Adrenal gland (tissue), 12 donors: ENCODE data around the gene INPP4A. TPM values are rescaled to one million over a fixed set of nuclear protein-coding genes. Genes with fewer than 3 reads are reported as not detected.

Experiments used
- DNase-seq, 7 donors: peaks; one replicate each; pipeline ENCODE4 v3.0.0-alpha.2; 2019 to 2020
- H3K27ac ChIP-seq, 5 donors: fragments of 200-600 bp; sonication (generic) in 4 of 5; 1 replicate in 3 of 5; 2 replicates in 2 of 5; pipeline versions ENCODE4 v1.5.1 to v1.8.0; 2016 to 2020; ENCODE audit warnings: mild to moderate bottlenecking in 1 of 5
- H3K27me3 ChIP-seq: fragments of 200-600 bp; 2 replicates; pipeline ENCODE4 v1.8.0; 2021
- H3K36me3 ChIP-seq, 2 donors: fragments of 200-600 bp; replicated peaks in 1 of 2; 1 replicate in 1 of 2; 2 replicates in 1 of 2; pipeline versions ENCODE4 v1.5.1 to v1.8.0; 2018 to 2022
- H3K4me1 ChIP-seq, 2 donors: fragments of 200-600 bp; replicated peaks in 1 of 2; 1 replicate in 1 of 2; 2 replicates in 1 of 2; pipeline versions ENCODE4 v1.5.1 to v1.8.0; 2018 to 2021
- H3K4me3 ChIP-seq, 4 donors: fragments of 200-600 bp; sonication (generic) in 3 of 4; one replicate each; pipeline ENCODE4 v1.5.1; 2016 to 2018
- H3K9me3 ChIP-seq, 3 donors: fragments of 200-600 bp; sonication (generic) in 1 of 3; replicated peaks in 1 of 3; 1 replicate in 2 of 3; 2 replicates in 1 of 3; pipeline versions ENCODE4 v1.5.1 to v1.8.0; 2016 to 2021
- POLR2A ChIP-seq, 2 donors: fragments of 450-650 bp; IDR thresholded peaks; one replicate each; pipeline ENCODE4 v1.6.1; 2017; ENCODE audit warnings: antibody characterized with exemption in 2 of 2, mild to moderate bottlenecking in 2 of 2, moderate library complexity in 1 of 2
- WGBS, 4 donors: extraction: QIAGEN DNeasy Blood & Tissue Kit in 2 of 4; methylation state at CpG; one replicate each; pipeline versions ENCODE4 v1.1.5 to v1.1.7; 2013 to 2017; 5-methylcytosine and 5-hydroxymethylcytosine counted together
- intact Hi-C, 2 donors: fragments of 100-400 bp; cut with DNase I; formaldehyde crosslinking; loops; one replicate each; pipeline versions ENCODE4 v1.14.1 to v1.15.0; 2022 to 2023
- polyA plus RNA-seq, 3 donors: library from polyadenylated mRNA; stranded (reverse); fragments of 200-250 nt in 2 of 3; fragments of 350-450 nt in 1 of 3; fragmentation: Illumina TruSeq in 1 of 3; extraction: RNeasy Lipid Tissue Mini Kit (QIAGEN cat#74804) in 1 of 3; gene quantifications; one replicate each; pipeline ENCODE4 v1.2.3, GENCODE V29; 2013 to 2014
- total RNA-seq, 9 donors: library from RNA; depleted of rRNA in 4 of 9; stranded (reverse); fragments of >200 nt in 4 of 9; fragments of 120-200 nt in 1 of 9; fragmentation: NEBNext Ultra II Directional in 1 of 9; extraction: Animal tissue kit (Norgen Biotek cat#: 25700) in 1 of 9; gene quantifications; one replicate each; pipeline versions ENCODE4 v1.1.0 to v1.2.4, GENCODE V29; 2013 to 2023
- TF ChIP-seq, protein P1 (sequence below), 6 experiments: fragments of 450-650 bp in 4 of 6; fragments of 200-600 bp in 2 of 6; sonication (generic) in 1 of 6; IDR thresholded peaks; 1 replicate in 5 of 6; 2 replicates in 1 of 6; pipeline versions ENCODE4 v1.5.1 to v1.8.0; 2016 to 2021; ENCODE audit warnings: antibody characterized with exemption in 6 of 6, mild to moderate bottlenecking in 2 of 6, moderate library complexity in 1 of 6
- donor health status: healthy with polysubstance abuse.
- donor health status: Bipolar disorder and iron deficiency.
- donor health status: DM: yes; HTN: yes; CAD: no.
- donor health status: DM: no; HTN: no; CAD: no.
- donor health status: DM: no; HTN: no; CAD: no.
- donor health status: DM: yes; HTN: yes; CAD: no.

INPP4A gene
- total and polyA plus RNA-seq, 12 donors = 8.8 to 40.5 (median 27.3) TPM

GRCh38 chr2:98458207-98458606 is 13.5 kb downstream of the INPP4A start:
- DNase-seq = peak in 1 of 7 donors; percentile 4
- Histone ChIP-seq H3K27ac (no peak overlapping the region), H3K27me3 (no peaks in the 10 kb centered on the region), H3K4me3 (no peak overlapping the region), H3K9me3 (no peaks in the 10 kb centered on the region), H3K36me3 (no peaks in the 10 kb centered on the region), H3K4me1 (peaks cover 10 to 59% of the 10 kb centered on the region in 2 donors)
- intact Hi-C loops = no loop called here
- TF ChIP-seq, protein P1, sequence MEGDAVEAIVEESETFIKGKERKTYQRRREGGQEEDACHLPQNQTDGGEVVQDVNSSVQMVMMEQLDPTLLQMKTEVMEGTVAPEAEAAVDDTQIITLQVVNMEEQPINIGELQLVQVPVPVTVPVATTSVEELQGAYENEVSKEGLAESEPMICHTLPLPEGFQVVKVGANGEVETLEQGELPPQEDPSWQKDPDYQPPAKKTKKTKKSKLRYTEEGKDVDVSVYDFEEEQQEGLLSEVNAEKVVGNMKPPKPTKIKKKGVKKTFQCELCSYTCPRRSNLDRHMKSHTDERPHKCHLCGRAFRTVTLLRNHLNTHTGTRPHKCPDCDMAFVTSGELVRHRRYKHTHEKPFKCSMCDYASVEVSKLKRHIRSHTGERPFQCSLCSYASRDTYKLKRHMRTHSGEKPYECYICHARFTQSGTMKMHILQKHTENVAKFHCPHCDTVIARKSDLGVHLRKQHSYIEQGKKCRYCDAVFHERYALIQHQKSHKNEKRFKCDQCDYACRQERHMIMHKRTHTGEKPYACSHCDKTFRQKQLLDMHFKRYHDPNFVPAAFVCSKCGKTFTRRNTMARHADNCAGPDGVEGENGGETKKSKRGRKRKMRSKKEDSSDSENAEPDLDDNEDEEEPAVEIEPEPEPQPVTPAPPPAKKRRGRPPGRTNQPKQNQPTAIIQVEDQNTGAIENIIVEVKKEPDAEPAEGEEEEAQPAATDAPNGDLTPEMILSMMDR (IDR thresholded peaks at IDR 0.05) = no peak
- no peak for TF ChIP-seq POLR2A (IDR thresholded peaks at IDR 0.05)
- whole genome bisulfite sequencing, 4 donors = 76 to 91% (median 86%) methylated on average over 4 of the region's 4 CpGs

DNA sequence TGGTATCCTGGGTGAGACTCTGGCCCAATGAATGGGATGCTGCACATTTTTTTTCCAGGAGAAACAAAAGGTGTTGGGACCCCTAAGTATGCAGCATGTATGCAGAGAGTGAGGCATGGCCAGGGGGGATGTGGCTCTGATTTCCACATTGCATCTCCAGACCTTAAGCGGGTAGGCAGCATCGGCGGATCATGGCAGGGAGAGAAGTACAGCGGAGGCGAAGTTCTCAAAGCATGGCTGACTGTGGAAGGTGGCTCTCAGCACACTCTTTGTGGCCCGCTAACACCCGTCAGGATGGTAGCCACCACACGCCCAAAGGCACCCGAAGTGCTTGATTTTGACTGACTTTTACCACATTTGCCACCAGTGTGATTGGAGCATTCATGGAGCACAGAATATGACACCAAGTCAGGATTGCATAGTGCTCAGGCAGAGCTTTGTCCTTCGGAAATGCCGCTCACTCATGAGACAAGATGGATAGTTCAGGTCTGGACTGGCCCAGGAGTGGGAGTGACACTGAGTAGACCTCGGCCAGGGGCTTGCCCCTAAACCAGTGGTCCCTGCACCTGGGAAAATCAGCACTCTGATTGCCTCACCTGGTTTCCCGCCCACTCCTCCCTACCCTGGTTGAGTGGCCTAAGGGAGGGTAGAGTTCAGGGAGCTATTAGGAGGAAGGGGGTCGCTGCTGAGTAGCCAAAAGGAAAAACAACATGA is 14.2 kb downstream of the INPP4A start:
- Histone ChIP-seq H3K27ac (no peak overlapping the region), H3K9me3 (no peaks in the 10 kb centered on the region), H3K36me3 (no peaks in the 10 kb centered on the region), H3K4me1 (peaks cover 10 to 64% of the 10 kb centered on the region in 2 donors), H3K27me3 (no peaks in the 10 kb centered on the region), H3K4me3 (no peak overlapping the region)
- peak in 1 of 7 donors; percentile 13 for DNase-seq
- TF ChIP-seq, protein P1 (IDR thresholded peaks at IDR 0.05) = no peak
- TF ChIP-seq POLR2A (IDR thresholded peaks at IDR 0.05) = no peak
- intact Hi-C loops = no loop called here
- WGBS, 4 donors = 91 to 97% (median 95%) methylated on average over 13 to 14 of the region's 14 CpGs

GRCh38 chr2:98459496-98460175 is 15.0 kb downstream of the INPP4A start:
- TF ChIP-seq, protein P1 (IDR thresholded peaks at IDR 0.05) = no peak
- TF ChIP-seq POLR2A (IDR thresholded peaks at IDR 0.05) = no peak
- Histone ChIP-seq H3K27ac (no peak overlapping the region), H3K27me3 (no peaks in the 10 kb centered on the region), H3K36me3 (no peaks in the 10 kb centered on the region), H3K4me1 (peaks cover 17 to 64% of the 10 kb centered on the region in 2 donors), H3K9me3 (no peaks in the 10 kb centered on the region), H3K4me3 (no peak overlapping the region)
- 58 to 67% (median 62%) methylated on average over 3 of the region's 3 CpGs for WGBS, 4 donors
- peak in 3 of 7 donors; percentile 8 to 46 (median 21) for DNase-seq
- intact Hi-C loops = no loop called here

GRCh38 chr2:98460573-98461497 is 16.2 kb downstream of the INPP4A start:
- Histone ChIP-seq H3K4me3 (no peak overlapping the region), H3K9me3 (no peaks in the 10 kb centered on the region), H3K27ac (peak overlapping the region in 1 of 5 donors; percentile 15), H3K36me3 (no peaks in the 10 kb centered on the region), H3K27me3 (no peaks in the 10 kb centered on the region), H3K4me1 (peaks cover 19 to 64% of the 10 kb centered on the region in 2 donors)
- DNase-seq = peak in 3 of 7 donors; percentile 12 to 53 (median 15)
- intact Hi-C loops = no loop called here
- 80 to 94% (median 85%) methylated on average over 14 of the region's 14 CpGs for WGBS, 4 donors
- TF ChIP-seq POLR2A (IDR thresholded peaks at IDR 0.05) = no peak
- TF ChIP-seq, protein P1 (IDR thresholded peaks at IDR 0.05) = no peak
